ENCODE measurements around the gene ABCC1.

ABCC1 gene

GRCh38 chr16:16010194-16010593 is 60.8 kb downstream of the ABCC1 start:
- no peak for DNase-seq (ENCODE audit: low read depth)
- H3K4me3 ChIP-seq (ENCODE audit: control insufficient read depth, low read depth, low read length) = no peak overlapping the region
- no peak for TF ChIP-seq CTCF (conservative IDR thresholded peaks at IDR 0.05; ENCODE audit: control insufficient read depth, insufficient read depth, low read depth, low read length)

- no peak for TF ChIP-seq CTCF (conservative IDR thresholded peaks at IDR 0.05; ENCODE audit: control insufficient read depth, insufficient read depth, low read depth, low read length)
- no peak overlapping the region for H3K4me3 ChIP-seq (ENCODE audit: control insufficient read depth, low read depth, low read length)
- no peak for DNase-seq (ENCODE audit: low read depth)
Observed at GRCh38 chr16:16012144-16012543, 62.7 kb downstream of the ABCC1 start.

GRCh38 chr16:16013812-16014211 is 64.4 kb downstream of the ABCC1 start:
- no peak for DNase-seq (ENCODE audit: low read depth)
- no peak for TF ChIP-seq CTCF (conservative IDR thresholded peaks at IDR 0.05; ENCODE audit: control insufficient read depth, insufficient read depth, low read depth, low read length)
- no peak overlapping the region for H3K4me3 ChIP-seq (ENCODE audit: control insufficient read depth, low read depth, low read length)

- H3K4me3 ChIP-seq (ENCODE audit: control insufficient read depth, low read depth, low read length) = no peak overlapping the region
- DNase-seq (ENCODE audit: low read depth) = peak; percentile 61
- TF ChIP-seq CTCF (conservative IDR thresholded peaks at IDR 0.05; ENCODE audit: control insufficient read depth, insufficient read depth, low read depth, low read length) = no peak
Observed at GRCh38 chr16:16014329-16015224, 65.2 kb downstream of the ABCC1 start.

- DNase-seq (ENCODE audit: low read depth) = no peak
- TF ChIP-seq CTCF (conservative IDR thresholded peaks at IDR 0.05; ENCODE audit: control insufficient read depth, insufficient read depth, low read depth, low read length) = no peak
- H3K4me3 ChIP-seq (ENCODE audit: control insufficient read depth, low read depth, low read length) = no peak overlapping the region
Observed at GRCh38 chr16:16015849-16016248, 66.4 kb downstream of the ABCC1 start.

- DNase-seq (ENCODE audit: low read depth) = no peak
- TF ChIP-seq CTCF (conservative IDR thresholded peaks at IDR 0.05; ENCODE audit: control insufficient read depth, insufficient read depth, low read depth, low read length) = no peak
- no peak overlapping the region for H3K4me3 ChIP-seq (ENCODE audit: control insufficient read depth, low read depth, low read length)
Observed at GRCh38 chr16:16016388-16016964, 67.1 kb downstream of the ABCC1 start.
